ENCODE data around the gene GSK3A. TPM values are rescaled to one million over a fixed set of nuclear protein-coding genes. Genes with fewer than 3 reads are reported as not detected.

The GSK3A gene
- total RNA-seq, 4 donors from 2014 or later, result 19.1 to 32.6 (median 24.6) TPM

DNA sequence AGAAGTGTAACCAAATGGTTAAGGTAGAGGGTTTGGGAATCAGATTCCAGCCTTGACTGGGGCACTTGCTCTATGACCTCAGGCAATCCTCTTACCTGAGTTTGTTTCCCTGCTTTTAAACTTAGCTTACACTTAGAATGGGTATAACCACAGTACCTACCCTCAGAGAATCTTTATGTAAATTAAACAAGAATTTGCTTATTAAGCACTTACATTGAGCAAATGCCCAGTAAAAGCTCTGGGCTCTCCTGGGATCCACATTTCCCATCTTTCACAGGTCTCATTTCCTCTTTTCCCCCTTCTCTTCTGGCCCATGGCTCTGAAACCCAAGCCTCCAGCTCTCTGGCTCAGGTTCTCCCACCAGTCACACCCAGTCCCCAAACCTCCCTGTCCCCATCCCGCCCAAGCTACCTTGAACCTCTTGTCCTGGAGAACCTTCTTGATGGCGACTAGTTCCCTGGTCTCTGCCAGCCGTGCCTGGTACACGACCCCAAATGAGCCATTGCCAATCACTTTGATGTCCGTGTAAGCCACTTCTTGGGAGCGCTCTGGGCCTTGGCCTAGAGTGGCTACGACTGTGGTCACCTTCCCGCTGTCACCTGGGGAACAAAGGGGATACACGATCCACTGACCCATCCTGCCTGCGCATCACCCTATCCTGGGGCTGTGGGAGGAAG lies 2.7 kb downstream of the GSK3A start:
- H3K4me1 ChIP-seq, result peaks cover 22 to 27% of the 10 kb centered on the region in 2 donors
- no peak overlapping the region for H3K4me3 ChIP-seq (replicated peaks in 1 of 3)
- TF ChIP-seq POLR2A (IDR thresholded peaks at IDR 0.05) (no peak), CTCF (IDR thresholded peaks at IDR 0.05) (no peak)
- H3K27me3 ChIP-seq, result no peaks in the 10 kb centered on the region
- no peak overlapping the region for H3K27ac ChIP-seq
- intact Hi-C loops (cut with DNase I), result no loop called here
- peaks cover 16 to 20% of the 10 kb centered on the region in 2 donors for H3K36me3 ChIP-seq
- WGBS, 2 donors, result 88 to 93% methylated on average over 10 of the region's 10 CpGs
- DNase-seq, result no peak
- no peaks in the 10 kb centered on the region for H3K9me3 ChIP-seq

DNA sequence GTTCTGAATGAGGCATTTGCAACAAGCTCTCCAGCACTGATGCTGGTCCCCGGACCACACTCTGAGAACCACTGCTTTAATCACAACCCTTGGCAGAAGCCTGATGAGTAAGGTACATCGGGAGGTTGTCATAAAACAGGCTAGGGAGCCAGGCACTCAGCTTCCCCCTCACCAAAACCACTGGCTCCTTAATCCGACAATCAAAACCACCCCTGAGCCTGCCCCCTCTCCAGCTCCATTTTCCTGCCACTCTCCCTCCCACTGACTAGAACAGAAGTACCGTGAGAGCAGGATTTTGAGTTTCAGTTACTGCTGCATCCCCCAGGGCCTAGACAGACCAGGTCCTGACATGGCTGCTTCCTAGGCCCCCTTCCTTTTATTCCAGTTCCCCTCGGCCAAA lies 7.2 kb downstream of the GSK3A start:
- 68 to 80% methylated on average over 5 of the region's 5 CpGs for WGBS, 2 donors
- TF ChIP-seq POLR2A (IDR thresholded peaks at IDR 0.05), result no peak
- TF ChIP-seq CTCF (IDR thresholded peaks at IDR 0.05), result no peak
- H3K4me3 ChIP-seq (replicated peaks in 1 of 3), result no peak overlapping the region
- no peak overlapping the region for H3K27ac ChIP-seq
- H3K9me3 ChIP-seq, result no peaks in the 10 kb centered on the region
- DNase-seq, result no peak
- no peaks in the 10 kb centered on the region for H3K27me3 ChIP-seq
- H3K4me1 ChIP-seq, result peaks cover 0 to under 1% of the 10 kb centered on the region in 2 donors
- peaks cover 54 to 60% of the 10 kb centered on the region in 2 donors for H3K36me3 ChIP-seq
- intact Hi-C loops (cut with DNase I), result no loop called here

- no peak for DNase-seq
- Histone ChIP-seq H3K4me1 (no peaks in the 10 kb centered on the region), H3K9me3 (no peaks in the 10 kb centered on the region), H3K27ac (no peak overlapping the region), H3K27me3 (no peaks in the 10 kb centered on the region), H3K36me3 (peaks cover 62 to 66% of the 10 kb centered on the region in 2 donors), H3K4me3 (replicated peaks in 1 of 3) (no peak overlapping the region)
- intact Hi-C loops (cut with DNase I), result no loop called here
- WGBS, 2 donors, result 90 to 98% methylated on average over 3 to 11 of the region's 11 CpGs
- no peak for TF ChIP-seq CTCF (IDR thresholded peaks at IDR 0.05)
- TF ChIP-seq POLR2A (IDR thresholded peaks at IDR 0.05), result no peak
These were observed 8.0 kb downstream of the GSK3A start for GRCh38 chr19:42234364-42234763.

- no peak overlapping the region for H3K4me3 ChIP-seq (replicated peaks in 1 of 3)
- 87 to 97% methylated on average over 6 of the region's 6 CpGs for WGBS, 2 donors
- H3K36me3 ChIP-seq, result peaks cover 65 to 68% of the 10 kb centered on the region in 2 donors
- intact Hi-C loops (cut with DNase I), result no loop called here
- TF ChIP-seq POLR2A (IDR thresholded peaks at IDR 0.05) (no peak), CTCF (IDR thresholded peaks at IDR 0.05) (no peak)
- no peaks in the 10 kb centered on the region for H3K4me1 ChIP-seq
- no peak overlapping the region for H3K27ac ChIP-seq
- no peaks in the 10 kb centered on the region for H3K27me3 ChIP-seq
- H3K9me3 ChIP-seq, result no peaks in the 10 kb centered on the region
- DNase-seq, result no peak
These were observed 8.6 kb downstream of the GSK3A start for GRCh38 chr19:42233678-42234292.

GRCh38 chr19:42233106-42233505 lies 9.3 kb downstream of the GSK3A start:
- Histone ChIP-seq H3K36me3 (peaks cover 65 to 68% of the 10 kb centered on the region in 2 donors), H3K27me3 (no peaks in the 10 kb centered on the region), H3K27ac (no peak overlapping the region), H3K4me3 (replicated peaks in 1 of 3) (no peak overlapping the region), H3K9me3 (no peaks in the 10 kb centered on the region), H3K4me1 (no peaks in the 10 kb centered on the region)
- intact Hi-C loops (cut with DNase I), result no loop called here
- 81 to 83% methylated on average over 5 to 6 of the region's 7 CpGs for WGBS, 2 donors
- TF ChIP-seq POLR2A (IDR thresholded peaks at IDR 0.05), result no peak
- no peak for TF ChIP-seq CTCF (IDR thresholded peaks at IDR 0.05)
- no peak for DNase-seq
